ENCODE measurements around the gene STUM.

Gene STUM

DNA sequence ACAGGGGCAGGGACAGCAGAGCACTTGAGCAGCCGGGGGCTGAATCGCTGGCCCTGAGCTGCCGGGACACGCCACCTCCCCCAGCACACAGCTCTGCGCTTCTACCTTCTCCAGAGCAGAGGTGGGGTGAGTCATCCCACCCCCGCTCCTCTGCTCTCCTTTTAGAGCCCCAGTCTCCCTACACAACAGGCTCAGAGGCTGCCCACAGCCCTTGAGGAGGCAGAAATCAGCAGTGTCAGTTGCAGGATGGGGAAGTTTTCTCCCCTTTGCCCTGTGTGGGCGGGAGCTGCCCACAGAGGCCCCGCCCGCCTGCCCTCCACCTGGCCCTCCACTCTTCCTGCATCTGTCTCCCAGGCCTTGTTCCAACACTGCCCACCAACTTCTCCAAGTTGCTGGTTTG lies 94.6 kb downstream of the STUM start:
- peak; percentile 64 for DNase-seq

DNA sequence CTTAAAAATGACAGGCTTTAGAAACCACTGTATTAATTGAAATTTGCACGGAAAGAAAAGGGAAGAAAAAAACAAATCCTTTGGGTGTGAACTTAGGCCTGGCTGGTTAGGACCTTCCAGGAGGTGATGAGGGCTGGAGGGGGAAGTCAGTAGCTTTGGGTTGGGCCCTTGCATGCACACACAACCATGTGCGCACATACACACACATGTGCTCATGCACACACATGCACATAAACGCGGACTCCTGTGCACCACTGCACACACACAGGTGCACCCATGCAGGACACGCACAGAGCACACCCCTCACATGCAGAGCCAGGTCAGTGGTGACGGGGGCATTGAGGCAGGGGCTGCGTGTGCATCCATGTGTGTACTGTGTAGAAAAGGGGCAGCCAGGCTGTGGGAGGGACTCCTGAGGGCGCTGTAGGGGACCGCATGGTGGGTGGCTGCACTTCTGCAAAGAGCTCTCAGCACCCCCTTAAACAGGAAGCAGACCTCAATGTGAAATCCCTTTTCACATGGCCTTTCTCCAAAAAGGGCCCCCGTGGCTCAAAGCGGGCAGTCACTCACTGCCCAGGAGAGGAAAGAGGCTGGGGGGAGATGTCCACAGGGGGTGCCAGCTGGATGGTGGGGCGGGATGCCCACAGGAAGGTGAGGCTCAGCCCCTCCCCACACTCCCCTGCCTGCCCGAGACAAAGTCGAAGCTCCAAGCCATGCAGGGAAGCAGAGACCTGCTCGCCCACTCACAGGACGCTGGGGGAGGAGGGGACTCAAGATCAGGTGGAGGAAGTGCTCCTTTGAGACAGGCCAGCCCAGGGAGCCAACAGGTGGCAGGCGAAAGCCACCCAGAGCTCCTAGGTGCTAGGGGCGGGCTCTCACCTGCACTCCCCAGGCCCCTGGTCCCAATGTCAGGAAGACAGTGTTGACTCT lies 95.3 kb downstream of the STUM start:
- no peak for DNase-seq

DNA sequence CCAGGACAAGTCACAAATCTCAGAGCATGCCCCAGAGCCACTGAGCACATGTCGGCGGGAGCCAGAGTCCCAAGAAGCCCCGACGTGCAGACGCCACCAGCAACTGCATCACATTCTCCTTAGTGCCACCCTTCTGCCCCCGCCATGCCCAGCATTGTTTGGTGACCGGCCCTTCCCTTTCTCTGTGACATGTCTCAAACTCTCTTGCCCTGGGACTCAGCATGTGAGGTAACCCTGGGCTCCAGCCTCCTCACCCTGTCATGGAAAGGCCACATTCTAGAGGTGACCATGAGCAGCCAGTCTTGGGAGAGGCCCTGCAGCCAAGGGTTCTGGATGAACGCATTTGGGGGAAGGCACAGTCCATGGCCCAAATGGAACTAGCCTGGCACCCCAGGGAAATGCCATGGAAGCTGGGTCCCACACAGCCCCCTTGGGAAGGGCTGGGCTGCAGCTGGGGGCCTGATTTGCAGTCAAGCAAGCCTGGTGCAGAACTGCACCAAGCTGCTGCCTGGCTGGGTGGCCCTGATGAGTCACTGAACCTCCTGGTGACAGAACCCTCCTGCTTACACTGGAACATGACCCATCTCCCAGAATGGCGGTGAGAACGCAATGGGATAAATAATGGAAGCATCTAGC lies 96.1 kb downstream of the STUM start:
- DNase-seq = no peak

DNA sequence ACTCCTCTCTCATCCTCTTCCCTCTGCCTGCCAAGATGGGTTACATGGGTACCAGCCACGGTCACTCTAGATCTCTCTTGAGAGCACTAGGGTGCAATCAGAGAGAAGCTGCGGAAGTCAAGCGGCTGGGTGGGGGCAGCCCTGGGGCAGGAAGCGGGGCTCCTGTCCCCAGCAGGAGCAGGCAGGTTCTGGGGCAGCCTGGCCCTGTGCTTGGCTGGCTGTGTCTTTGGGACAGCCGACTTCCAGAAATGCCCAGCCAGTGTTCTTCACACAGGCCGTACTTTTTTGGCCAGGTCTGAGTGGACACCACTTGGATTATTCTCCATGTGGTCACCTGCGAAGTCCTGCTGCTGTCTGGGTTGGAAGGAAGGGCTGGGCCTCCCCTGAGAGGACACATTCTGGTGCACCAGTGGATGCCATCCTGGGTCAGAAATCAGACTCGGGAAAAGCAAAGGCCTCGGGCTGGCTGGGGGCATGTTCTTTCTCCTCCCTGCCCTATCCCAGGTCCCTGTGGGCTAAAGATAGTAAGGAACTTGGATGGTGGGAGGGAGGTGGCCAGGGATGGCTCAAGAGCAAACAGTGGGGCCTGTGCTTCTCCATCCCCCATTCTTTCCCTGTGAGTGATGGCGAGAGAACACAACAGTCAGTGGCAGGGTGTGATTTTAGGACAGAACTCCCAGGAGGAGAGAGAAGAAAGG lies 96.9 kb downstream of the STUM start:
- DNase-seq = no peak

DNA sequence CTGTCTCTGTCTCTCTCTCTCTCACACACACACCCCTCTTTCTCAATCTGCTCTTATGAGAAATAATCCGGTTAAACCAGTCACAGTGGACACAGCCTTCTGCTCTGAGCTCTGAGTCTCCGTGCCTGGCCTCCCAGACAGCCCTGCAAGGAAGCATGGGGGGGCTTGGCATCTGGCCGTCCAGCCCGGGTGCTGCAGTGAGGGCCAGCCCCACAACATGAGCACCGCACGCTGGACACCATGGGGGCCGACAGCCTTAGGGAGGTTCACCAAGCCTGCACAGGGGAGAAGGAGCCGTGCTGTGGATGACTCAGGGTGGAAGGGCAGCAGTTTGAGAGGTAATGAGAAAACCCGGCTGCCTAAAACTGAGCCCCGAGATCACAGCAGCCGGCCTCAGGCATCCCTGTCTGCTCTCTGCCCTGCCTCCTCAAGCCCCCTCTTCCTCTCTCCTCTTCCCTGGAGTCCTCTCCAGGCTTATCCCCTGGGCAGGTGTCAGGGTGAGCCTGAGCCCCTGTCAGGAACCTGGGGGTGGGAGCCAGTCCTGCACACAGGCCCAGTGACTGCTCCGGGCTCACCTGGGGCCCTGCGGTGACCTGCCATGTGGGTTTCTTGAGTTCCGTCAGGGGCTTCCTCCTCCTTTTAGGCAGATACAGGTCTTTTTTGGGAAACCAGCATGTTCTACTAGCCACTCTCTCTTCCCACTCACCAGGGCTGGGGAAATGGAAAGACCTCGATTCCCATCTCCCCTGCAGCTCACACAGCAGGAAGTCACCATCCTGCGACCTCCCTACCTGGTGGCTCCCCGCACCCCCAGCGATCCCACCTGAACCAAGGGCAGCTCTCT lies 97.7 kb downstream of the STUM start:
- no peak for DNase-seq

- DNase-seq = no peak
Observed at GRCh38 chr1:226646870-226647449, 98.4 kb downstream of the STUM start.

DNA sequence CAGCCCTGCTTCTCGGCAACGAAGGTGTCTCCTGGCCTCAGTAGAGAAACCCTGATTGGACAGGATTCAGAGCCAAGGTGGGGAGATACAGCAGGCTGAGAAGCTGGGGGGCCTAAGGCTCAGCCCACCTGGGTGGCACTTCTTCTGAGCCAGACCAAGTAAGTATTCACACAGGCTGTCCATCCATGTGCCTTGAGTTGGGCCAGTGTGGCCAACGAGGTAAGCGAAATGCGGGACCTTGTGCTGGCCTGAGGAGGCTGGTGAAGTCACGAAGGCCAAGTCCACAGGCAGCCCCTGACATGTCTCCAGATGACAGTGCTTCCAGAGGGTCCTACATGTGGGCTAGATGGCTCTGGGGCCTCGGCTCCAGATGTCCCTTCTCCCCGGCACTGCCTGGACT lies 99.2 kb downstream of the STUM start:
- DNase-seq = no peak

DNA sequence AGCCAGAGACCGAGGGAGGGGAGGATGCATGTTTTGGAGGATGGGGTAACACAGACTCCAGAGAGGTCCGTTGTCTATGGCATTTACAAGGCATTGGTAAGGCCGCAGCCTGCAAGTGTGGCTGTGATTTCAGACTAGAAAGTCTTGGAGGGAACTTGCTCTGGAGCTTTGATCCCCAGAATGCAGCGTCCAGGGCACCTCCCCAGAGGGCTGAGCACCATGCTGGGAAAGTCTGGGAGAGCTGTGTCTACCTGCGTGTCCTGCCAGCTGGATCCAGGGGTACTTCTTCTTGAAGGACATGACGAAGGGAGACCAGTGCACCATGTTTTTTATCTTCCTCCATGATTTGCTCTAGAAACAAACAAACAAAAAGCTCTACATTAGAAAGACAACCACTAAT lies 99.9 kb downstream of the STUM start:
- DNase-seq = no peak

DNA sequence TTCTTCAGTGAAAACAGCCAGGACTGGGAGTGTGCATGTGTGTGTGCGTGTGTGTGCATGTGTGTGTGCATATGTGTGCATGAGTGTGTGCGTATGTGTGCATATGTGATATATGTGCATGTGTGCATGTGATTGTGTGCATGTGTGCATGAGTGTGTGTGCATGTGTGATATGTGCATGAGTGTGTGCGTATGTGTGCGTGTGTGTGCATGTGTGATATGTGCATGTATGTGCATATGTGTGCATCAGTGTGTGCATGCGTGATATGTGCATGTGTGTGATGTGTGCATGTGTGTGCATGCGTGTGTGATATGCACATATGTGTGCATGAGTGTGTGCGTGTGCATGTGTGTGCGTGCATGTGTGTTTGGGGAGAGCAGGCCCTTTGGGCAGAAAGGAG lies 100.7 kb downstream of the STUM start:
- DNase-seq = no peak

DNA sequence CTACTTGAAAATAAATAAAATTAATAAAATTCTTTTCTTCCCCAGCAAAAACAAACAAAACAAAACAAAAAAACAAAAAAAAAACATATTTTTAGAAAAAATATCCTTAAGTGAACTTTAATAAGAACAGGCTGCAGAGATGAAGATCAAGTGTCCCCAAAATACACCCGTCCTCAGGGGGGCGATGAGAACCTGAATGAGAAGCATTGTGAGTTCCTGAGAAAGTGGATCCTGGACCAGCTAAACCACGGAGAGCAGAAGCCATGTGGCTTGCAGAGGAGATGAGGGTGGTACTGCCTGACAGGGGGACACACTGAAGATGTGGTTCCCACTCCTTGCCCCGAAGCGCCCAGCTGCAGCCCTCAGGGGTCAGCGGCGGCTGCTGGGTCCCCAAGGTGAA lies 101.2 kb downstream of the STUM start:
- peak; percentile 64 for DNase-seq

GRCh38 chr1:226650236-226650841 lies 101.8 kb downstream of the STUM start:
- peak; percentile 87 for DNase-seq

GRCh38 chr1:226651041-226651731 lies 102.6 kb downstream of the STUM start:
- DNase-seq = no peak

GRCh38 chr1:226651732-226652105 lies 103.2 kb downstream of the STUM start:
- no peak for DNase-seq

DNA sequence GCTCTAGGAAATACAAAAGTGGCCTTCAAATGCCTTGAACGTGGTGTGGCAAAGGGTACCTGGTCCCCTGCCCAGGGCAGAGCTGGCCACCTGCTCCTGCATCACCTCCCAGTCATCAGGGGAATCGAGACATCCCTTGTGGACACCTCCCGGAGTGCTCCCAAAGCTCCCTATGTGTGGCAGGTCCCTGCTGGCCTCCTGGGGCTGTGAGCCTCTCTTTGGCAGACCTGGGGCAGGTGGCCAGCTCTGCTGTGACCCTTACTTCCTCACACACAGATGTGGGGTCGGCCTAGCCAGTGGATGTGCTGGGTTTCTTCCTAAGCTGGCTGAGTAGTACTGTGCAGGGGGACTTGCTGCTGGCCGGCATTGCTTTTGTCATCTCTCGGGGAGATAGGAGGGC lies 104.0 kb downstream of the STUM start:
- no peak for DNase-seq

- no peak for DNase-seq
Observed at GRCh38 chr1:226653311-226653921, 104.9 kb downstream of the STUM start.

GRCh38 chr1:226654046-226654667 lies 105.6 kb downstream of the STUM start:
- no peak for DNase-seq

- DNase-seq = no peak
Observed at GRCh38 chr1:226654668-226655055, 106.1 kb downstream of the STUM start.

GRCh38 chr1:226655251-226656163 lies 106.9 kb downstream of the STUM start:
- DNase-seq = no peak

GRCh38 chr1:226656201-226656600 lies 107.6 kb downstream of the STUM start:
- no peak for DNase-seq

Measured in hematopoietic multipotent progenitor cell treated with erythropoietin and hydrocortisone succinate and interleukin-3 and kit ligand, for 8 days (in vitro differentiated cells).